COLO668 (cell line): ENCODE results near the gene CHD1L.
"Not testable (repeated sequence)": the region's sequence is repeated elsewhere in the genome, so short reads cannot be mapped to it uniquely, and the experiment has no call there.

ENCODE experiments used
- DNase-seq: peaks from one replicate; lab custom pipeline; 2025; ENCODE audit not compliant: unreplicated experiment; lab: John Stamatoyannopoulos, UW

The CHD1L gene

DNA sequence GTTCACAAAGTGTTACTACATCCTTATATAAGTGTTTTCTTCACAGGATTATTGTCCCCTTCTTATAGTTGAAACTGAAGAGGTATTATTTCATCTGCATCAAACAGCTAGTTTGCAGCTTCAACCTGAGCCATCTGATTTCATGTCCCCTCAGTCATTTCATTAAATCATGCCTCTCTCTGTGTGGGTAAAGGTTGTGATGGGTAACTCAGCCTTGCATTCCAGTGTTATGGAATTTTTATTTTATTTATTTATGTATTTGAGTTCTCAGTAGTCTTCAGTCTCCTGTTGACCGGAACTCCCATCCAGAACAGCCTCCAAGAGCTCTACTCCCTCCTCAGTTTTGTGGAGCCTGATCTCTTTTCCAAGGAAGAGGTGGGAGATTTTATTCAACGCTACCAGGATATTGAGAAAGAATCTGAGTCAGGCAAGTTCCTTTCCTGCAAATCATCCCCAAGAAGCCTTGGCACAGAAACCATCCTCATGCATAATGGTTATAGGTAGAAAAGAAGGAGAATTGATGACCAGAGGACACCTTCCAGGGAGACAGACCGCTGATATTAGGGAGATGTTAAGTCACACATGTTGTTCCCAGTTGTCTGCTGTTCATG lies 21.8 kb downstream of the CHD1L start:
- no peak for DNase-seq

DNA sequence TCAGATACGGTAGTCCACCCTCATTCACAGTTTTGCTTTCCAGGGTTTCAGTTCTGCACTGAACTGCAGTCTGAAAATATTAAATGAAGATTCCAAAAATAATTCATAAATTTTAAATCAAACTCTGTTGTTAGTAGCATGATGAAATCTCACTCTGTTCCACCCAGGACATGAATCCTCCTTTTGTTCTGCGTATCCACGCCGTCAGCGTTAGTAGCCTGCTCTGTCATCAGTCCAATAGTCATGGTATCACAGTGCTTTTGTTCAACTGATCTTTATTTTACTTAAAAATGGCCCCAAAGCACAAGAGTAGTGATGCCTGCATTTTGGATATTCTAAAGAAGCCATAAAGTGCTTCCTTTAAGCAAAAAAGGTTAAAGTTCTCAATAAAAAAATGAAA lies 23.9 kb downstream of the CHD1L start:
- DNase-seq = no peak

DNA sequence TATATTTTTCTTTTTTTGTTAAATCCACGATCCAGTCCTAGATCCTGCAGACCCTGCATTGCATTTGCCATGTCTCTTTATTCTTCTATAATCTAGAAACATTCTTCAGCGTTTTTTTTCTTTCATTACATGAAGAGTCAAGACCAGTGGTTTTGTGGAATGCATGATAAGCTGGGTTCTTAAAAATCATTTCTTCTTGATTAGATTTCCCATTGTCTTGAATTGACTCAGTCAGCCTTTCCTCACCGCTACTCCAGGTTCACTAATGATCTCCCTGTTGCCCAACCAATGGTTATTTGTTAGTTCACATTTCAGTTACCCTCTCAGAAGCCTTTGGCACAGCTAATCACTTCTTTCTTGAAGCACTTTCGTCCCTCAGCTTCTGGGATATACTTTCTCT lies 25.2 kb downstream of the CHD1L start:
- no peak for DNase-seq

DNA sequence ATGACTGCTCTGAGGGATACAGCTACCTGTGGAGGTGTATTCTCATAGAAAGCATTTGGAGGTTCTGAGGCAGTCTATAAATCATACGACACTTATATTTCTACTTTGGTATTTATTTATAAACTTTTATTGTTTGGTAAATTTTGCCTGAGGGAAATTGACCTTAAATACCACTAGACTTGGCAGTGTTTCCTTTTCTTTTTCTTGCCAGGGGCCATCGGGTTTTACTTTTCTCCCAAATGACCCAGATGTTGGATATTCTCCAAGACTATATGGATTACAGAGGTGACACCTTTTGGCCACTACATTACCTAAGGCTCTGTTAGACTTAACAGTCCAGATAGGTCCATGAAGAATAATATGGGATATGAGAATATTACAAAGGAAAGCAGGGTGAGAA lies 28.2 kb downstream of the CHD1L start:
- DNase-seq = no peak

DNA sequence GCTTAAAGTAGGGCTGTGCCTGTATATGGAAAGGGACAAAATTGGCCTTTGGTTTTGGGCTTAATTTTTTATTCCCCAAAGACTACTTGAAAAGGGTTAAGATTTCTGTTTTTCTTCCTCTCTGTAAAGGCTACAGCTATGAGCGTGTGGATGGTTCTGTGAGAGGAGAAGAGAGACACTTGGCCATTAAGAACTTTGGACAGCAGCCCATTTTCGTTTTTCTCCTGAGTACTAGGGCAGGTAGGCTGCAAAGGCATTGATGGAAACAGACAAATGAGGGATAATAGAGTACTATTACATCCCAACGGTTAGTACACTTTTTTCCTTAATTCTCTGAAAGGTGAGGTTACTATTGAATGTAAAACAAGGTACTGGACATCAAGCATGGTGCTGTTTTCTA lies 29.6 kb downstream of the CHD1L start:
- DNase-seq = no peak

DNA sequence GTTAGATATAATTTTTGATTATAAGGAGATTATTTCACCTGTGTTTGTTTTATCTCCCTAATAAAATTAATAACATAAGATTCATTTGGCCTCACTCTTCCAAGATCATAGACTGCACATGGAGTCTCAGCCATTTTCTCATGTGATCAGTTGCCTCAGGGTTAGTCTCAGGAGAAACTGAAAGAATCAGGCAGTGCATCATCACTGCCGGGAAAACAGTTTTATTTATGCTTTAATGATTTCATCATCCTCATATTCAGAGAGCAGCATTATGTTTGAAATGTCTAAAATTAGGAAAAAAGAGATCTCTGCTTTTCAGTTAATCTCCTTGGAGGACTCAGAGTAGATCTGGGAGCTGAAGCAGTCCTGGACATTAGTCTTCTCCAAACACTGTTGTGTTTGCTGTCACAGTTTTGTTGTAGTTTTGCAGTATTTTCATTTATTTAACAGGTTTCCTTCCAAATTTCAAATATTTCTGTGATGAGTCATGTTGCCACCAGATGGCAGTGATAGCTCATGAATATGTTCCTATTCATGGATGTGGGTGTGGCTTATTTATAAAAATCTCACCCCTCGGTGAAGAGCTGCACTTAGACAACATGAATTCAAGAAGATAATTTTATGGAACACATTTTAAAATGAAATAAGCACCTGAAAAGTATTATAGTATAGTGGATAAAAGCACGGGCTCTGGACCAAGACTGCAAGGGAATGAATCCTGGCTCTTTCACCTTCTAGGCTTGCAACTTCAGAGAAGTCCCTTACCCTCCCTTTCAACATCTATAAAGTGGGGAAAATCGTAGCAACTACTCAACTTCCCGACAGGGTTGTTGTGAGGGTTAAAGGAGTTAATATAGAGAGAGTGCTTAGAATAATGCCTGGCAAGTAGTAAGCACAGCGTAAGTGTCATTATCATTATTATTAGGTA lies 31.2 kb downstream of the CHD1L start:
- peak; percentile 29 for DNase-seq

DNA sequence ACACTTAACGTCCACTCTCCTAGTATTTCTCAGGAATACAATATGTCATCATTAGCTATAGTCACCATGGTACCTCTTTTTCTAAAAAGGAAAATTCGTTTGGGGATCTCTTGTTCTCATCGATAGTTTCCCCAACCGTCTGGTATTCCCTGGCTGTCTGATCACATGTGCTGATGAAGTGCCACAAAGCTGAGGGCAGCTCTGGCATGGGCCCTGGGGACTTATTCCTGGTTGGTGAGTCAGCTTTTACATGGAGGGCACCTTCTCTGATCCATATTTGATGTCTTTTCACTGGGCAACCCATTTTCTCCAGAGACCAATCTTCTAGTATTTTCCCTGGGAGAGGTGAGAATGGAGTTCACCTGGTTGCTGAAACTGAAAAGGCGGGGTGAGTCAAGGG lies 39.5 kb downstream of the CHD1L start:
- DNase-seq = no peak

DNA sequence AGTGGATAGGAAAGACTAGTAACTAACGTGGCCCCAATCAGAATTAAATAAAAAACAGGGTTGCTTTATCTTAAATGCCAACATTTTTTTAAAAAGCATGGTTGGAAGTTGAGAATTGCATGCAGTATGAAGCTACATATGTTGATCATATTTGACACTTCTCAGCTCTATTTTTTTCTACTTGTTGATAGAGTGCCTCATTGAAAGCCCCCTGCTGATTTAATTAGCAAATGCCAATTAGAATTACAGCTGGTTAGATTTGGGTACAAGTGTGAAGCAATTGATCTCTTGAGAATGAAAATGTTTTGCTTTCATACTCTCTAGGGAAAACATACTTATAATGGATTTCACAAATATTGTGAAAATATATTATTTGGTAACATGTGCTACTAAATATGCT lies 40.5 kb downstream of the CHD1L start:
- no peak for DNase-seq

DNA sequence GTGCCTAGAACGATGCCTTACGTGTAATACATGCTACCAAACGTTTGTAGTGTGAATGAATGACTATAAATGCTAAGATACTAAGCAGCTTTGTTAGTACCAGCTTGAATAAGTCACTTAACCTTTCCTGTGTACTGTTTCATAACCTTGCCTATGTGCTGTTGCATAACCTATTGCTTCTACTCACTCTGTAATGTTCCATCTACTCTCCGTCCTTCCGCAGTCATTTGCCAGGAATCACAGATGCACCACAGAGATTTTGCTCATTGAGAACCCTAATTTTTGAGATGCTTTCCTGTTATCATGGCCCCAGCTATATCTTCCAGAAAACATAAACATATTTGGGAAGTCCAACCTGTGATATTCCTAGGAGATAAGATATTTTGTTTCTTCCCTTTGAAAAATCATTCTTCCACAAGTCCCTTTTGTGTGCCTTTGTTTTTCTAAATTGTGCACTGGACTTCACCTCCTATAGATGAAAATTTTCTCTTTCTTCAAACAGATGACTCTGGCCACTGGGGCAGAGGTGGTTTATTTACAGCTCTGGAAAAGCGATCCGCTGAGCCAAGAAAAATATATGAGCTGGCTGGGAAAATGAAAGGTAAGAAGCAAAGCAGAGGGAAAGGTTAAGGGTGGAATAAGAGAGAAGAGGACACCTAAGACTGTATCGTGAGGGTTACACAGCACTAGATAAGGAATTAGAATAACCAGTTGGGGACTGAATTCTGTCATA lies 44.8 kb downstream of the CHD1L start:
- DNase-seq = no peak

DNA sequence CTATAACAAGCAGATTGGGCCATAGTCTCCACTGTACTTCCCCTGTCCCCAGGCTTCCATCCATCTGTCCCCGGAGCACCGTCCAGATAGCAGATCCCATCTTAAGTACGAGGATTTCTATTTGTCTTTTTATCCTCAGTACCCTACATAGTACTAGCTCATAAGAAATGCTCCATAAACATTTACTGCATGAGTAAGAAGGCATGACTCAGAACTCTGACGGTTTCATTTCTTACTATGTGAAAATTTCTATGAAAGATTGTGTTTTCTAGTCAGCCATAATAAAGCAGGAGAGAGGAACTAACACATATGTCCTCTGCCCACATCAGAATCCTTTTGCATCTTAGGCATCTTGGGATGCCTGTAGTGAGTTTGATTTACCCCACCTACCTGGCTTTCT lies 49.5 kb downstream of the CHD1L start:
- no peak for DNase-seq

DNA sequence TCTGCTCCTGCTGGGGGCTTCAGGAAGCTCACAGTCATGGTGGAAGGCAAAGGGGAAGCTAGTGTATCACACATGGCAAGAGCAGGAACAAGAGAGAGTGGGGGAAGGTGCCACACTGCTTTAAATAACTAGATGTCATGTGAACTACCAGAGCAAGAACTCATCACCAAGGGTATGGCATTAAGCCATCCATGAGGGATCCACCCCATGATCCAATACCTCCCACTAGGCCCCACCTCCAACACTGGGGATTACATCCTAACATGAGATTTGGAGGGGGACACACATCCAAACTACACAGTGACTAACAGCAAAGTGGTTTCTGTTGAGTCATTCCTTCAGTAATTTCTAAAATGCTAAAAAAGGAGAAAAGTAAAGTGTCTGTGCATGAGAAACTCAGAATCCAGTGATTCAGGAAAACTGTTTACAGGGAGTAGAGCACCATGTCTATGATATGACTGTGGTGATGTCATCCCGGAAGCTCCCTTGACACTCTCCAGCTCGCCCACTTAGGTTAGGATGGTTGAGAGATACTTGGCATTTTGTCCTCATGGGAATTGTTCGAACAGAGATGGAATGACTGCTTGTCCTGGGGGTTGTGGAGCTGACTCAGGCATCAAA lies 50.3 kb downstream of the CHD1L start:
- no peak for DNase-seq

DNA sequence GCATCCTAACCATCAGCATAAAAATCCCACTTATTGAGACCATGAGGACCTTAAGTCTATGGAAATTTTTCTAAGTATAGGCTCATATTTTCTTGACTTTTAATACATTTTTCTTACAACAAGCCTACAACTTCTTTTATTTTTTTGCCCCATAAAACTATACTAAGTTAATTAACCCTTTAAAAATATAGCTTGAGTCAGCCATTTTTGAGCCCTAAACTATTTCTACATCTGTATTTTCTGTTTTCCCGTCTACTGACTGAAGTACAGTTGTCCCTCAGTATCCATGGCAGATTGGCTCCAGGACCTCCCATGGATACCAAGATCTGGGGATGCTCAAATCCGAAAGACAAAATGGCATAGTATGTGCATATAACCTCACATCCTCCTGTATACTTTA lies 55.0 kb downstream of the CHD1L start:
- no peak for DNase-seq

DNA sequence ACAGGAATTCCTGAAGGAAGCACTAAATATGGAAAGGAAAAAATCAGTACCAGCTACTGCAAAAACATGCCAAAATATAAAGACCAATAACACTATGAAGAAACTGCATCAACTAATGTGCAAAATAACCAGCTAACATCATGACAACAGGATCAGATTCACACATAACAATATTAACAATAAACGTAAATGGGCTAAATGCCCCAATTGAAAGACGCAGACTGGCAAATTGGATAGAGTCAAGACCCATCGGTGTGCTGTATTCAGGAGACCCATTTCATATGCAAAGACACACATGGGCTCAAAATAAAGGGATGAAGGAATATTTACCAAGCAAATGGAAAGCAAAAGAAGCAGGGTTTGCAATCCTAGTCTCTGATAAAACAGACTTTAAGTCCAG lies 63.3 kb downstream of the CHD1L start:
- DNase-seq = not testable (repeated sequence)

DNA sequence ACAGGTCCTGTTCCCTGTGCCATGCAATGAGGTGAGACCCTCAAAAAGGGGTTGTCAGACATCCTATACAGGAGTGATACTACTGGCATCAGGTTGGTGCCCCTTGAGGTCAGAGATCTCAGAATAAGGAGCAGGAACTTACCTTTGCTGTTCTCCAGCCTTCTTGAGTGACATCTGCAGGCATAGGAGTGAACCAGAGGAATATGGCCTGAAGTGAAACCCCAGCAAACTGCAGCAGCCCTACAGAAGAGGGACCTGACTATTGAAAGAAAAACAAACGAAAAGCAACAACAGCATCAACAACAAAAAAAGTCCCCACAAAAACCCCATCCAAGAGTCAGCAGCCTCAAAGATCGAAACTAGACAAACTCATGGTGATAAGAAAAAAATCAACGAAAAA lies 74.5 kb downstream of the CHD1L start:
- no peak for DNase-seq

DNA sequence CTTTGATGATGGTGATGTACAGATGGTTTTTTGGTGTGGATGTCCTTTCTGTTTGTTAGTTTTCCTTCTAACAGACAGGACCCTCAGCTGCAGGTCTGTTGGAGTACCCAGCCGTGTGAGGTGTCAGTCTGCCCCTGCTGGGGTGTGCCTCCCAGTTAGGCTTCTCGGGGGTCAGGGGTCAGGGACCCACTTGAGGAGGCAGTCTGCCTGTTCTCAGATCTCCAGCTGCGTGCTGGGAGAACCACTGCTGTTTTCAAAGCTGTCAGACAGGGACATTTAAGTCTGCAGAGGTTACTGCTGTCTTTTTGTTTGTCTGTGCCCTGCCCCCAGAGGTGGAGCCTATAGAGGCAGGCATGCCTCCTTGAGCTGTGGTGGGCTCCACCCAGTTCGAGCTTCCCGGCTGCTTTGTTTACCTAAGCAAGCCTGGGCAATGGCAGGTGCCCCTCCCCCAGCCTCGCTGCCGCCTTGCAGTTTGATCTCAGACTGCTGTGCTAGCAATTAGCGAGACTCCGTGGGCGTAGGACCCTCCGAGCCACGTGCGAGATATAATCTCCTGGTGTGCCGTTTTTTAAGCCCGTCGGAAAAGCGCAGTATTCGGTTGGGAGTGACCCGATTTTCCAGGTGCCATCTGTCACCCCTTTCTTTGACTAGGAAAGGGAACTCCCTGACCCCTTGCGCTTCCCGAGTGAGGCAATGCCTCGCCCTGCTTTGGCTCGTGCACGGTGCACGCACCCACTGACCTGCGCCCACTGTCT lies 84.6 kb downstream of the CHD1L start:
- not testable (repeated sequence) for DNase-seq

DNA sequence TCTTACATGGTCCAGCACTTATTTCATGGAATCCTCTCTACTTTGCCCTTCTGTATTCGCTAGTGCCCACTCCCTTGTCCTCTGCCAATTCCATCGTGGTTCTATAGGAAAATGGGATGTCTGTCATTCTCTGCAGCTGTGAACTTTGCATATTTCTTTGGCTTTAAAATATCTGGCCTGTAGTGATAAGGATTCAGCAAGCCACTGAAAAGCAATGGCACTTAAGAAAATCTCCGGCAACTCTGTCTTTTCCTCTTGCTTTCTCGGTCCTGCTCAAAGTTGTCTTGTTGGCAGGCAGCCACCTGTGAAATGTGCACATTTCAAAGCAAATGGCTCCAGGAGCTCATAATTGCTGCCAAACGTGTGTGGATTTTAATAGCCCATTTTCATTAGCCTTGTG lies 91.8 kb downstream of the CHD1L start:
- DNase-seq = no peak

DNA sequence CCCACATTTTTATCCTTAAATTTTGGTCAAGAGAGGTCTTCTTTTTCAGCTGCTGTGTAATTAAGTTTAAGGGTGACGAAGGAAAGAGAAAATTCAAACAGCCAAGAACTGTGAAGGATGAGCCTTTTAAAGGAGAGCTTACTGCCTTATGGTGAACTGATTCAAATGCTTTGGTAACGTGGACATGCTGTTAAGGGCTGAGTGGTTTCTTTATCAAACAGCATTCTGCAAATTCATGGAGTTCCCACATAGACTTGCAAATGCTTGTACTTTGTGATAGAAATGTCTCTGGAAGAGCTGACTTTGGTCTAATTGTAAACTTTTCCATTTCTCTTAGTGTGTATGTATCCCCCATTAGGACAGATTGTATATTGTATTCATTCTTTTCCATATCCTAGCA lies 93.8 kb downstream of the CHD1L start:
- no peak for DNase-seq

DNA sequence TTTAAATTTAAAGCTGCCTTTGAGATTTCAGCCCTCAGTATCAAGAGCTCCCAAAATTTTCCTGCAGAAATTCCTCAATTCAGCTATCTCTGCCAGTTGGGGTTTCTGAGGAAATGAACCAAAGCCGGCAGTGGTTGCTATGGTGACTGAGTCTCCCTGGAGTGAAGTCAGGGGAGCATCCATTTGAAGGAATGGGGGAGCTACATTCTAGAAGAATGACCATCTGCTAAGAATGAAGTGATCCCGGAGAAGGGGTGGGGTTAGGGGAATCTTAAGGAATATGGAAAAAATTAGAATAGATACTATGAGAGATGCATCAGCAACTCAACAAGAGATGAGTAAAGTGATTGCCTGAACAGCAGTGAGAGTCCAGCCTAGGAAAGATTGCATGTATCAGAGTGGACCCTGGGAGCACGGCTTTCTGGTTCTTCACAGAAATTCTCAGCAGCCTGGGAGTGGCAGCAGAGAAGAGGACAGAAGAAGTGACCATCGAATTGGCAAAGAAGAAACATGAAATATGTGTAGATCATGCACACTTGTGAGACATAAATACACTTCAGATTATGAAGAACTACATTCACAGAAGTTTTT lies 94.7 kb downstream of the CHD1L start:
- no peak for DNase-seq

DNA sequence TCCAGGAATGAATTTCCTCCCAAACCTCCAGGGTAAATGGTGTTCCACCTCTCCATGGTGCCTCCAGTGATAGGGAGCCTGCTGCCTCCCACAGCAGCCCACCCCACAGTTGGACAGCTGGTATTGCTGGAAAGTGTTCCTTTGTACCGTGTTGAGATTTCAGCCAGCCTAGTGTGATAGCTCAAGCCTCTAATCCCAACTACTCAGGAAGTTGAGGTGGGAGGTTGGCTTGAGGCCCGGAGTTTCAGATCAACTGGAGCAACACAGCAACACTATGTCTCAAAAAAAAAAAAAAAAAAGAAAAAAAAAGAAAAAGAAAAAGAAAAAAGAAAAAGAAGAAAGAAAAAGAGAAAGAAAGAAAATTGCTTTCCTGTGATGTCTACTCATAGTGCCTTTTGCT lies 96.1 kb downstream of the CHD1L start:
- no peak for DNase-seq

DNA sequence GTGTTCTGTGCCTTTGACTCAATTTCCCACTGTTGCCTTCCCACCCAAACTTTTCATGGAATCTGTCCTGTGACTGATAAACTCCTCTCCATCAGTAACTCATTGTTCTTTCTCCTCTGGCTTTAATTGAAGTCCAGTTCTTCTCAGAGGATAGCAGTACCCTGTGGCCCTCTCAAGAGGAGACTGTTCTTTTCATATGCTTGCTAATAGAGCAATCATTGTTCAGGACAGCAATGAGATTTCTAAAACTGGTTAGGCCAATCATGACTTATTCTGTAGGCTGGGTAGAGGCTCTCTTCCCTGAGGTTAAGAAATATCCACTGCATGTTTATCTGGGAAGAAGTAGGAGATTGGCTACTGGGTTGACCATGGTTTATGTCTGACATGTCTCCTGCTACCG lies 98.8 kb downstream of the CHD1L start:
- DNase-seq = no peak
